ENCODE measurements around the gene OR12D1. TPM values are rescaled to one million over a fixed set of nuclear protein-coding genes. Genes with fewer than 3 reads are reported as not detected.
A peak's percentile ranks its signal among the peaks of the same experiment; 100 is the strongest.
"Not testable (repeated sequence)": the region's sequence is repeated elsewhere in the genome, so short reads cannot be mapped to it uniquely, and the experiment has no call there.

Gene OR12D1
- total and polyA plus RNA-seq, 3 donors from 2014 or later: not detected

DNA sequence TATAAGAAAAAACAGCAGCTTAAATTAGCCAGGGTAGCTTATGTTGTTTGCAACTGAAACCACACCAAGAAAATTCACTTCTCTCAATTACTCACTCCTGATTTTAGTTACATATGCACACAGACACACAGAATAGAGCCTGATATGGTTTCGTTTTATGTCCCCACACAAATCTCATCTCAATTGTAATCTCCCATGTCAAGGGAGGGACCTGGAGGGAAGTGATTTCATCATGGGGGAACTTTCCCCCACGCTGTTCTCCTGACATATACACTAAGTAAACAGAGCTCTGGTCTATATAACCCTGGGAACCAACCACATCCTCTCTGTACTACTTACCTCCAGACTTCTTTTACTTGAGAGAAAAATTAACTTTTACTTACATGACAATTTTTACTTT, 9.8 kb downstream of the OR12D1 start:
- DNase-seq: no peak
- Histone ChIP-seq H3K4me3 (no peak overlapping the region), H3K27me3 (no peaks in the 10 kb centered on the region), H3K4me1 (no peaks in the 10 kb centered on the region), H3K36me3 (ENCODE audit: low read depth, missing control alignments) (no peaks in the 10 kb centered on the region), H3K9me3 (no peaks in the 10 kb centered on the region), H3K27ac (no peak overlapping the region)
- intact Hi-C loops (cut with DNase I; ENCODE audit: low total_unique reads): no loop called here
- 64 to 69% methylated on average over 2 of the region's 2 CpGs for WGBS, 2 donors
- no peak for TF ChIP-seq POLR2A (IDR thresholded peaks at IDR 0.05)
- TF ChIP-seq, protein P1, sequence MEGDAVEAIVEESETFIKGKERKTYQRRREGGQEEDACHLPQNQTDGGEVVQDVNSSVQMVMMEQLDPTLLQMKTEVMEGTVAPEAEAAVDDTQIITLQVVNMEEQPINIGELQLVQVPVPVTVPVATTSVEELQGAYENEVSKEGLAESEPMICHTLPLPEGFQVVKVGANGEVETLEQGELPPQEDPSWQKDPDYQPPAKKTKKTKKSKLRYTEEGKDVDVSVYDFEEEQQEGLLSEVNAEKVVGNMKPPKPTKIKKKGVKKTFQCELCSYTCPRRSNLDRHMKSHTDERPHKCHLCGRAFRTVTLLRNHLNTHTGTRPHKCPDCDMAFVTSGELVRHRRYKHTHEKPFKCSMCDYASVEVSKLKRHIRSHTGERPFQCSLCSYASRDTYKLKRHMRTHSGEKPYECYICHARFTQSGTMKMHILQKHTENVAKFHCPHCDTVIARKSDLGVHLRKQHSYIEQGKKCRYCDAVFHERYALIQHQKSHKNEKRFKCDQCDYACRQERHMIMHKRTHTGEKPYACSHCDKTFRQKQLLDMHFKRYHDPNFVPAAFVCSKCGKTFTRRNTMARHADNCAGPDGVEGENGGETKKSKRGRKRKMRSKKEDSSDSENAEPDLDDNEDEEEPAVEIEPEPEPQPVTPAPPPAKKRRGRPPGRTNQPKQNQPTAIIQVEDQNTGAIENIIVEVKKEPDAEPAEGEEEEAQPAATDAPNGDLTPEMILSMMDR (IDR thresholded peaks at IDR 0.05): no peak

DNA sequence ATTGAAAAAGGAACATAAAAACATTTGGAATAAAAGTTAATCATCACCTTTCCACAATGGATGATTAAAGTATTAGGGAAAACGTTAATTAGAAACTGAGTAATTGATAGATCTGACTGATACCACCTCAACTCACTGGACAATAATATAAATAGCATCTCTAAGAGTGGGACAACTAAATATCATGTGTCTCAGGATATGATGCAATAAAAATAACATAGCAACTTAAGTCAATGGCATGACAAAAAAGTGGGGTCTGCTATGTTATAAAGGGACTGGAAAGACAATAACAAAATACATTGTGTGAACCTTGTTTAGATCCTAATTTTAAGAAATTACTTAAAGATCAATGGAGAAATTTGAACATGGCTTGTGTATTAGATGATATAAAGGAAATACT, 10.3 kb downstream of the OR12D1 start:
- no peak for TF ChIP-seq POLR2A (IDR thresholded peaks at IDR 0.05)
- TF ChIP-seq, protein P1 (IDR thresholded peaks at IDR 0.05): no peak
- H3K4me3 ChIP-seq: no peak overlapping the region
- H3K4me1 ChIP-seq: no peaks in the 10 kb centered on the region
- 48 to 66% methylated on average over 1 of the region's 1 CpG for WGBS, 2 donors
- H3K27me3 ChIP-seq: no peaks in the 10 kb centered on the region
- no peak overlapping the region for H3K27ac ChIP-seq
- DNase-seq: no peak
- intact Hi-C loops (cut with DNase I; ENCODE audit: low total_unique reads): no loop called here
- no peaks in the 10 kb centered on the region for H3K36me3 ChIP-seq (ENCODE audit: low read depth, missing control alignments)
- no peaks in the 10 kb centered on the region for H3K9me3 ChIP-seq

DNA sequence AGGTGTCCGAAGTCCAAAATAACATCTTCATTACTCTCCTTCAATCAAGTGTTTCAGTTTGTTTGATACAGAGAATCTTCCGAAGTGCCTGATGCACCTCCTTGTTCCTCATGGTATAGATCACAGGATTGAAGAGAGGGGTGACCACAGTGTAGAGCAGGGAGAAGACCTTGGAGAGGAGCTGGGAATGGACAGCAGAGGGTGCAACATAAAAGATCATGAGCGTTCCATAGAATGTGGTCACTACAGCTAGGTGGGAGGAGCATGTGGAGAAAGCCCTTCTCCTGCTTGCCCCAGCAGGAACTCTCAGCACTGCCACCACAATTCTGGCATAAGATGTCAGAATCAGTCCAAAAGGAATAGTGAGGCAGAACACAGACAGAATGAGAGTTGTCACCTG, 11.9 kb downstream of the OR12D1 start:
- no peak overlapping the region for H3K4me3 ChIP-seq
- intact Hi-C loops (cut with DNase I; ENCODE audit: low total_unique reads): no loop called here
- no peak overlapping the region for H3K27ac ChIP-seq
- H3K4me1 ChIP-seq: no peaks in the 10 kb centered on the region
- no peaks in the 10 kb centered on the region for H3K9me3 ChIP-seq
- WGBS, 2 donors: 85 to 91% methylated on average over 3 of the region's 3 CpGs
- DNase-seq: no peak
- H3K27me3 ChIP-seq: no peaks in the 10 kb centered on the region
- no peaks in the 10 kb centered on the region for H3K36me3 ChIP-seq (ENCODE audit: low read depth, missing control alignments)
- TF ChIP-seq POLR2A (IDR thresholded peaks at IDR 0.05): no peak
- TF ChIP-seq, protein P1 (IDR thresholded peaks at IDR 0.05): no peak

DNA sequence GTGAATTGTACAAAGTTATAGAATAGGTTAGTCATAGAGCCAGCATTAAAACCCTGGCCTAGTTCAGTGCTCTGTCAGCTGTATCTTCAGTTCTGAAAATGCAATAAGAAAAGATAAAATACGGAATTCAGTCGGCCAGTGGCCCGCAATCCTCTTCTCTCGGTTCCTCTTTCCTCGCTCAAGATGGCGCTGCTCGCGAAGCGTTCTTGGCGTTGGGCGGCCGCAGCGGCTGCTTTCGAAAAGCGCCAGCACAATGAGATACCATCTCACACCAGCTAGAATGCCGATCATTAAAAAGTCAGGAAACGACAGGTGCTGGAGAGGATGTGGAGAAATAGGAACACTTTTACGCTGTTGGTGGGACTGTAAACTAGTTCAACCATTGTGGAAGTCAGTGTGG, 22.0 kb downstream of the OR12D1 start:
- H3K27ac ChIP-seq; H3K4me3 ChIP-seq; H3K9me3 ChIP-seq; intact Hi-C loops (cut with DNase I; ENCODE audit: low total_unique reads); H3K4me1 ChIP-seq; H3K36me3 ChIP-seq (ENCODE audit: low read depth, missing control alignments); H3K27me3 ChIP-seq: not testable (repeated sequence)
- peak; percentile 21 for DNase-seq
- WGBS, 2 donors: 34 to 64% methylated on average over 18 of the region's 18 CpGs

DNA sequence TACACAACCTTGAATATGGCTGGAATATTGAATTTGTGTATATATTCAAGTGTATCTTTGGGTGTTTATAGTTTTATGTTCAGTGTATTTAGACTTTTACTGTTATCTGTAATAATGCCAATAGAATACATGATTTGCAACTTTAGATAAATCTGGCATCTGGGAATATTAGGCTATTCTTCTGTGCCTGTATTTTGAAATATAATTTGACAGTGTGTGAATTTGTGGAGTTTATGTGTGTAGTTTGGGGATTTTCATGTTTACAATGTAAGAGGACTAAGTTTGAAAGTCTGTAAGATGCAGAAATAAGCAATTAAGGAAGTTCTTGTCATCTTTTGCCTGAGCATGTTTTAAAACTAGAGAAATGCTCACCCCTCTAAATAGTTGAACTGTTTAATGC, 24.3 kb downstream of the OR12D1 start, which contains the start of gene OR10C1:
Gene OR10C1 (plus strand): TSS at position 301 of the 400 bp plus-strand sequence. CDS start 710 bp downstream, outside the sequence.
- intact Hi-C loops (cut with DNase I; ENCODE audit: low total_unique reads): no loop called here
- no peaks in the 10 kb centered on the region for H3K27me3 ChIP-seq
- no peaks in the 10 kb centered on the region for H3K36me3 ChIP-seq (ENCODE audit: low read depth, missing control alignments)
- no peak for TF ChIP-seq POLR2A (IDR thresholded peaks at IDR 0.05)
- TF ChIP-seq, protein P1 (IDR thresholded peaks at IDR 0.05): no peak
- H3K4me1 ChIP-seq: no peaks in the 10 kb centered on the region
- no peak within 1 kb of the TSS for H3K27ac ChIP-seq
- H3K4me3 ChIP-seq: no peak within 1 kb of the TSS
- DNase-seq: no peak
- H3K9me3 ChIP-seq: no peaks in the 10 kb centered on the region

Measured in testis (tissue), 3 donors.